Mesothelial cell of epicardium (in vitro differentiated cells): ENCODE results near the gene COPRS. TPM values are rescaled to one million over a fixed set of nuclear protein-coding genes. Genes with fewer than 3 reads are reported as not detected.
"Not testable (repeated sequence)": the region's sequence is repeated elsewhere in the genome, so short reads cannot be mapped to it uniquely, and the experiment has no call there.

Source experiments
- DNase-seq, 2 experiments: peaks; one replicate each; pipeline ENCODE4 v3.0.0; 2021; ENCODE audit warnings: low spot score in 2 of 2; ENCODE audit not compliant: unreplicated experiment in 2 of 2
- H3K27ac Mint-ChIP-seq: 2 replicates; pipeline ENCODE4 v1.8.0; 2021; ENCODE audit warnings: mixed read lengths
- H3K27me3 Mint-ChIP-seq: 2 replicates; pipeline ENCODE4 v1.8.0; 2021; ENCODE audit warnings: low read depth, mixed read lengths
- H3K36me3 Mint-ChIP-seq: 2 replicates; pipeline ENCODE4 v1.8.0; 2021; ENCODE audit warnings: mixed read lengths
- H3K4me1 Mint-ChIP-seq: 2 replicates; pipeline ENCODE4 v1.8.0; 2021; ENCODE audit warnings: mixed read lengths
- H3K4me3 Mint-ChIP-seq: 2 replicates; pipeline ENCODE4 v1.8.0; 2021; ENCODE audit warnings: mild to moderate bottlenecking, moderate library complexity, mixed read lengths
- H3K9me3 Mint-ChIP-seq: 2 replicates; pipeline ENCODE4 v1.8.0; 2021; ENCODE audit warnings: mixed read lengths
- CTCF ChIP-seq: fragments of 200-600 bp; sonication (generic); IDR thresholded peaks from one replicate; pipeline ENCODE4 v1.5.0; 2021; ENCODE audit warnings: antibody characterized with exemption; ENCODE audit not compliant: unreplicated experiment
- total RNA-seq: library from RNA; stranded (reverse); gene quantifications from 3 replicates; pipeline ENCODE4 v1.2.1, GENCODE V29; 2021

The COPRS gene
- total RNA-seq, 1 donor from 2014 or later: 28.4 TPM

- H3K9me3 Mint-ChIP-seq: no peaks in the 10 kb centered on the region
- H3K27me3 Mint-ChIP-seq: no peaks in the 10 kb centered on the region
- no peak overlapping the region for H3K27ac Mint-ChIP-seq
- no peak for DNase-seq
- H3K36me3 Mint-ChIP-seq: no peaks in the 10 kb centered on the region
- H3K4me3 Mint-ChIP-seq: no peak overlapping the region
- no peak for TF ChIP-seq CTCF
- H3K4me1 Mint-ChIP-seq: no peaks in the 10 kb centered on the region
Measured at GRCh38 chr17:31825961-31826691, 32.9 kb downstream of the COPRS start.

DNA sequence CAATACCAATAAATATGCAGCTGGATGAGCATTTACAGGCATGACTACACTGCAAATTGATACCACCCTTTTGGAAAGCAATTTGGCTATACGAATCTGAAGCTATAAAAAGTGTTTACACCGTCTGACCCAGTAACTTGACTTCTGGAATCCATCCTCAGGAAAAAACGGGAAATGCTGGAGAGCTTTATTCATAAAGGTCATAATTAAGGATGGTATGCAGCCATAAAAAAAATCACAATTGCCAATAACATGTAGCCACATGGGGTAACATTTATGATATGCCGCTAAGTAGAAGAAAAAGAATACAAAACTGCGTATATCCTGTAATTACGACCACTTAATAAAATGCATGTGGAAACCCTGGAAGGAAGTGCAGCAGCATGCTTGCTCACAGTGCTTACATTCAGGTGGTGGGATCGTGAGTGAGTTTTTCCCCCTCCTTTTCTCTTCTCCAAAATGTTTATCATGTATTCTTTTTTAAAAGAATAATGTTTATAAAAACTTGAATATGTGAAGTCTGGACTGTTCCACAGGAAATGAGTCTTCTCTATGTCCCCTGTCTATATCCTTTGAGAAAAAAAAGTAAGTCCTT, 34.2 kb downstream of the COPRS start:
- no peak for DNase-seq
- no peak overlapping the region for H3K27ac Mint-ChIP-seq
- no peaks in the 10 kb centered on the region for H3K36me3 Mint-ChIP-seq
- H3K9me3 Mint-ChIP-seq: peaks cover 2% of the 10 kb centered on the region
- H3K27me3 Mint-ChIP-seq: no peaks in the 10 kb centered on the region
- no peak overlapping the region for H3K4me3 Mint-ChIP-seq
- no peak for TF ChIP-seq CTCF
- H3K4me1 Mint-ChIP-seq: no peaks in the 10 kb centered on the region

DNA sequence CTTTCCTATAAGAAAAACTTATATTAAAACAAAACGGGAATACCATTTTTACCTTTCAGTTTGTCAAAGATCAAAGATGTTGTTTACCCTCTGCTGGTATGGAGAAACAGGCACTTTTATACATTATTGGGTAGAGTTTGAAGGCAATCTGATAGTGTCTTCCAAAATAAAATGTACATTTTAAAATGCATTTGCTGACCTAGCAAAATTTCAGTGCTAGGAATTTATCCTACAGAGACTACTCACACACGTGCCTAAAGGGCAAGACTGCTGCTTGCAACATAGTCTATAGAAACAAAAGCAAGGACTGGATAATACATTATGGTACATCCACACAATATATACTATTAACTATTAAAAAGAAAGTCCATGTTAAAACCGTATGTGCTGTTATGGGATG, 36.0 kb downstream of the COPRS start:
- Mint-ChIP-seq H3K4me1 (no peaks in the 10 kb centered on the region), H3K36me3 (no peaks in the 10 kb centered on the region), H3K27me3 (no peaks in the 10 kb centered on the region), H3K9me3 (peaks cover 4% of the 10 kb centered on the region), H3K4me3 (no peak overlapping the region), H3K27ac (no peak overlapping the region)
- TF ChIP-seq CTCF: no peak
- no peak for DNase-seq

- no peak for TF ChIP-seq CTCF
- no peaks in the 10 kb centered on the region for H3K36me3 Mint-ChIP-seq
- H3K9me3 Mint-ChIP-seq: peaks cover 4% of the 10 kb centered on the region
- H3K4me1 Mint-ChIP-seq: no peaks in the 10 kb centered on the region
- no peak overlapping the region for H3K27ac Mint-ChIP-seq
- H3K4me3 Mint-ChIP-seq: no peak overlapping the region
- no peaks in the 10 kb centered on the region for H3K27me3 Mint-ChIP-seq
- no peak for DNase-seq
Measured at GRCh38 chr17:31820691-31821435, 38.2 kb downstream of the COPRS start.

DNA sequence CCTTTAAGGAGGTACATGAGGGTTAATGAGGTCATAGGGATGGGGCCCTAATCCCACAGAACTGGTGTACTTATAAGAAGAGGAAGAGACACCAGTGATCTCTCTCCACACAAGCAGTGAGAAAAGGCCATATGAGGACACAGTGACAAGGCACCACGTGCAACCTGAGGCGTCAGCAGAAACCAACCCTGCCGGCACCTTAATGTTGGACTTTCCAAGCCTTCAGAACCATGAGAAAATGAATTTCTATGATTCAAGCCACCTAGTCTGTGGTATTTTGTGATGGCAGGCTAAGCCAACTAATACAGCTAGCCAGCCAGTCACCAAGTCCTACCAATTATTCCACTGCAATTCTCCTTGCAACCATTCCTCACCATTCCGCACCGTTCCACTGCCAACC, 39.5 kb downstream of the COPRS start:
- Mint-ChIP-seq H3K27me3 (no peaks in the 10 kb centered on the region), H3K9me3 (peaks cover 4% of the 10 kb centered on the region), H3K27ac (no peak overlapping the region), H3K4me3 (no peak overlapping the region), H3K4me1 (no peaks in the 10 kb centered on the region), H3K36me3 (no peaks in the 10 kb centered on the region)
- no peak for TF ChIP-seq CTCF
- DNase-seq: no peak

GRCh38 chr17:31818863-31819262, 40.2 kb downstream of the COPRS start:
- H3K4me3 Mint-ChIP-seq, H3K9me3 Mint-ChIP-seq, DNase-seq, H3K4me1 Mint-ChIP-seq, H3K36me3 Mint-ChIP-seq, H3K27me3 Mint-ChIP-seq, H3K27ac Mint-ChIP-seq: not testable (repeated sequence)
